Breast epithelium (tissue), 3 donors: ENCODE data around the gene MAS1.
"Not testable (repeated sequence)": the region's sequence is repeated elsewhere in the genome, so short reads cannot be mapped to it uniquely, and the experiment has no call there.

Experiments used
- CTCF ChIP-seq, 3 donors: fragments of 450-650 bp; IDR thresholded peaks; one replicate each; pipeline ENCODE4 v1.5.1; 2016 to 2017; ENCODE audit warnings: antibody characterized with exemption in 3 of 3, mild to moderate bottlenecking in 3 of 3, moderate library complexity in 3 of 3
- POLR2A ChIP-seq: fragments of 450-650 bp; IDR thresholded peaks from one replicate; pipeline ENCODE4 v1.6.1; 2016; ENCODE audit warnings: antibody characterized with exemption, mild to moderate bottlenecking, moderate library complexity

GRCh38 chr6:159848552-159848951 lies 42.2 kb upstream of the MAS1 start:
- not testable (repeated sequence) for TF ChIP-seq CTCF (IDR thresholded peaks at IDR 0.05); POLR2A
